Esophagus muscularis mucosa (tissue), 4 donors: ENCODE measurements around the gene SCLT1. TPM values are rescaled to one million over a fixed set of nuclear protein-coding genes. Genes with fewer than 3 reads are reported as not detected.
"Not testable (repeated sequence)": the region's sequence is repeated elsewhere in the genome, so short reads cannot be mapped to it uniquely, and the experiment has no call there.

Experiments used
- DNase-seq: peaks from one replicate; pipeline ENCODE4 v3.0.0-alpha.2; 2017; ENCODE audit errors: extremely low spot score
- H3K27ac ChIP-seq, 4 donors: fragments of 200-600 bp; sonication (generic); replicated peaks in 1 of 4; 1 replicate in 3 of 4; 2 replicates in 1 of 4; pipeline ENCODE4 v1.5.1; 2016 to 2019; ENCODE audit warnings: mild to moderate bottlenecking in 1 of 4
- H3K27me3 ChIP-seq, 4 donors: fragments of 200-600 bp; sonication (generic); one replicate each; pipeline versions ENCODE4 v1.5.1 to v1.6.0; 2016 to 2019
- H3K36me3 ChIP-seq, 4 donors: fragments of 200-600 bp; sonication (generic); one replicate each; pipeline ENCODE4 v1.5.1; 2016 to 2019
- H3K4me1 ChIP-seq, 4 donors: fragments of 200-600 bp; sonication (generic); one replicate each; pipeline ENCODE4 v1.5.1; 2016 to 2019
- H3K4me3 ChIP-seq, 4 donors: fragments of 200-600 bp; sonication (generic); 1 replicate in 2 of 4; 2 replicates in 2 of 4; pipeline ENCODE4 v1.5.1; 2016 to 2019; ENCODE audit warnings: mild to moderate bottlenecking in 4 of 4, moderate library complexity in 1 of 4
- H3K9me3 ChIP-seq, 4 donors: fragments of 200-600 bp; sonication (generic); 1 replicate in 3 of 4; 2 replicates in 1 of 4; pipeline ENCODE4 v1.5.1; 2016 to 2019
- CTCF ChIP-seq, 3 experiments: fragments of 200-600 bp in 2 of 3; fragments of 450-650 bp in 1 of 3; sonication (generic) in 2 of 3; IDR thresholded peaks; one replicate each; pipeline ENCODE4 v1.5.1; 2017 to 2019; ENCODE audit warnings: antibody characterized with exemption in 3 of 3, mild to moderate bottlenecking in 2 of 3, moderate library complexity in 1 of 3
- EP300 ChIP-seq: sonication (generic); formaldehyde crosslinking; IDR thresholded peaks from one replicate; pipeline ENCODE4 v1.6.1; 2017; ENCODE audit warnings: antibody characterized with exemption
- POLR2A ChIP-seq: fragments of 450-650 bp; IDR thresholded peaks from one replicate; pipeline ENCODE4 v1.6.1; 2017; ENCODE audit warnings: antibody characterized with exemption, moderate library complexity, mild to moderate bottlenecking, low read depth
- POLR2AphosphoS5 ChIP-seq, 2 donors: sonication (generic); formaldehyde crosslinking; IDR thresholded peaks; one replicate each; pipeline ENCODE4 v1.6.1; 2017; ENCODE audit warnings: antibody characterized with exemption in 2 of 2
- WGBS: methylation state at CpG from one replicate; pipeline ENCODE4 v1.1.5; 2018; 5-methylcytosine and 5-hydroxymethylcytosine counted together
- intact Hi-C: fragments of 100-400 bp; cut with DNase I; formaldehyde crosslinking; loops from one replicate; pipeline ENCODE4 v1.15.1; 2023
- total RNA-seq, 4 donors: library from RNA; depleted of rRNA; stranded (reverse); fragments of >200 nt; gene quantifications; one replicate each; pipeline versions ENCODE4 v1.1.0 to v1.2.1, GENCODE V29; 2016

Gene SCLT1
- total RNA-seq, 4 donors from 2014 or later: 6.4 to 12.5 (median 9.7) TPM

GRCh38 chr4:129080129-129080528, 13.2 kb downstream of the SCLT1 start:
- no peak for DNase-seq
- intact Hi-C loops: no loop called here
- no peaks in the 10 kb centered on the region for H3K4me1 ChIP-seq

GRCh38 chr4:129077326-129077725, 16.0 kb downstream of the SCLT1 start:
- H3K27ac ChIP-seq: no peak overlapping the region
- H3K27me3 ChIP-seq: no peaks in the 10 kb centered on the region
- intact Hi-C loops: no loop called here
- no peaks in the 10 kb centered on the region for H3K9me3 ChIP-seq
- H3K4me3 ChIP-seq: no peak overlapping the region
- H3K36me3 ChIP-seq: peaks cover 12 to 40% (median 22%) of the 10 kb centered on the region in 4 donors
- TF ChIP-seq POLR2A (no peak), CTCF (IDR thresholded peaks at IDR 0.05) (no peak), POLR2AphosphoS5 (IDR thresholded peaks at IDR 0.05) (no peak), EP300 (no peak)
- no peaks in the 10 kb centered on the region for H3K4me1 ChIP-seq
- DNase-seq: no peak

More at GRCh38 chr4:129080129-129080528, 13.2 kb downstream of the SCLT1 start:
- Histone ChIP-seq H3K27ac (no peak overlapping the region), H3K4me3 (no peak overlapping the region), H3K9me3 (no peaks in the 10 kb centered on the region), H3K27me3 (no peaks in the 10 kb centered on the region), H3K36me3 (peaks cover 12 to 40% (median 22%) of the 10 kb centered on the region in 4 donors)
- TF ChIP-seq POLR2AphosphoS5 (IDR thresholded peaks at IDR 0.05): no peak
- TF ChIP-seq CTCF (IDR thresholded peaks at IDR 0.05): no peak
- no peak for TF ChIP-seq POLR2A
- no peak for TF ChIP-seq EP300

GRCh38 chr4:129069537-129069936, 23.8 kb downstream of the SCLT1 start:
- DNase-seq, H3K9me3 ChIP-seq, intact Hi-C loops, H3K4me1 ChIP-seq, H3K36me3 ChIP-seq, H3K27me3 ChIP-seq, H3K4me3 ChIP-seq, H3K27ac ChIP-seq: not testable (repeated sequence)
- 100% methylated on average over 2 of the region's 2 CpGs for WGBS

- no peak for TF ChIP-seq EP300
- TF ChIP-seq POLR2AphosphoS5 (IDR thresholded peaks at IDR 0.05): no peak
Observed at GRCh38 chr4:129064717-129065116, 28.6 kb downstream of the SCLT1 start.

GRCh38 chr4:129063640-129064039, 29.7 kb downstream of the SCLT1 start:
- WGBS: 95% methylated on average over 2 of the region's 2 CpGs
- Histone ChIP-seq H3K27me3 (no peaks in the 10 kb centered on the region), H3K9me3 (peaks cover 0 to 61% (median 30%) of the 10 kb centered on the region in 4 donors), H3K4me3 (no peak overlapping the region), H3K36me3 (peaks cover 0 to 12% (median 6%) of the 10 kb centered on the region in 4 donors), H3K27ac (no peak overlapping the region), H3K4me1 (no peaks in the 10 kb centered on the region)
- no peak for DNase-seq
- TF ChIP-seq EP300: no peak
- TF ChIP-seq POLR2AphosphoS5 (IDR thresholded peaks at IDR 0.05): no peak
- TF ChIP-seq CTCF (IDR thresholded peaks at IDR 0.05): no peak
- TF ChIP-seq POLR2A: no peak
- intact Hi-C loops: no loop called here

More at GRCh38 chr4:129064717-129065116, 28.6 kb downstream of the SCLT1 start:
- Histone ChIP-seq H3K27me3 (no peaks in the 10 kb centered on the region), H3K27ac (no peak overlapping the region), H3K4me1 (no peaks in the 10 kb centered on the region), H3K9me3 (peaks cover 0 to 51% (median 27%) of the 10 kb centered on the region in 4 donors), H3K36me3 (peaks cover 0 to 12% (median 6%) of the 10 kb centered on the region in 4 donors), H3K4me3 (no peak overlapping the region)
- DNase-seq: no peak
- intact Hi-C loops: no loop called here

- H3K4me1 ChIP-seq: no peaks in the 10 kb centered on the region
- intact Hi-C loops: no loop called here
- 98% methylated on average over 3 of the region's 3 CpGs for WGBS
Observed at GRCh38 chr4:129062580-129062979, 30.8 kb downstream of the SCLT1 start.

More at GRCh38 chr4:129062580-129062979, 30.8 kb downstream of the SCLT1 start:
- no peak overlapping the region for H3K27ac ChIP-seq
- H3K4me3 ChIP-seq: no peak overlapping the region
- DNase-seq: no peak
- TF ChIP-seq POLR2A (no peak), POLR2AphosphoS5 (IDR thresholded peaks at IDR 0.05) (no peak), EP300 (no peak), CTCF (IDR thresholded peaks at IDR 0.05) (no peak)
- H3K9me3 ChIP-seq: peaks cover 0 to 67% (median 33%) of the 10 kb centered on the region in 4 donors
- peaks cover 0 to 12% (median 6%) of the 10 kb centered on the region in 4 donors for H3K36me3 ChIP-seq
- no peaks in the 10 kb centered on the region for H3K27me3 ChIP-seq
